BJ (cell line): ENCODE measurements around the gene SENP7. TPM values are rescaled to one million over a fixed set of nuclear protein-coding genes. Genes with fewer than 3 reads are reported as not detected.

ENCODE experiments used
- CTCF ChIA-PET: fragments of 350-600 bp; formaldehyde crosslinking; extraction: SDS; loops from one replicate; lab custom pipeline; 2021; ENCODE audit warnings: antibody characterized with exemption, inconsistent platforms; lab: Yijun Ruan, JAX
- POLR2A ChIA-PET: fragments of 300-600 bp; sonication (Branson Sonifier 250); formaldehyde crosslinking; extraction: SDS; loops from one replicate; lab custom pipeline; 2021; ENCODE audit warnings: antibody characterized with exemption; lab: Charles Lee
- DNase-seq: peaks from one replicate; pipeline ENCODE4 v3.0.0-alpha.2; 2011; ENCODE audit warnings: low read depth
- H3K27me3 ChIP-seq: 2 replicates; pipeline ENCODE4 v1.6.0; 2011; ENCODE audit warnings: low read length; ENCODE audit not compliant: control insufficient read depth, insufficient read depth
- H3K36me3 ChIP-seq: 2 replicates; pipeline ENCODE4 v1.5.1; 2011; ENCODE audit warnings: low read length; ENCODE audit not compliant: control insufficient read depth, insufficient read depth
- H3K4me3 ChIP-seq: 2 replicates; pipeline ENCODE4 v1.5.1; 2011; ENCODE audit warnings: low read depth, mild to moderate bottlenecking, control low read depth, low read length
- CTCF ChIP-seq: IDR thresholded peaks from 2 replicates; pipeline ENCODE4 v1.5.1; 2011; ENCODE audit warnings: low read depth, mild to moderate bottlenecking, control low read depth, inconsistent platforms, low read length, moderate library complexity; ENCODE audit not compliant: insufficient read depth
- polyA plus RNA-seq: library from polyadenylated mRNA; depleted of rRNA; stranded (reverse); fragments of >200 nt; gene quantifications from 2 replicates; pipeline ENCODE4 v1.2.3, GENCODE V29; 2011

The SENP7 gene
- polyA plus RNA-seq, 1 experiment = 4.2 TPM

GRCh38 chr3:101362406-101362805, 150.6 kb downstream of the SENP7 start:
- Histone ChIP-seq H3K36me3 (no peaks in the 10 kb centered on the region), H3K27me3 (no peaks in the 10 kb centered on the region), H3K4me3 (no peak overlapping the region)
- DNase-seq = no peak
- TF ChIP-seq CTCF = no peak
- POLR2A ChIA-PET = no interaction called here
- CTCF ChIA-PET = no interaction called here

DNA sequence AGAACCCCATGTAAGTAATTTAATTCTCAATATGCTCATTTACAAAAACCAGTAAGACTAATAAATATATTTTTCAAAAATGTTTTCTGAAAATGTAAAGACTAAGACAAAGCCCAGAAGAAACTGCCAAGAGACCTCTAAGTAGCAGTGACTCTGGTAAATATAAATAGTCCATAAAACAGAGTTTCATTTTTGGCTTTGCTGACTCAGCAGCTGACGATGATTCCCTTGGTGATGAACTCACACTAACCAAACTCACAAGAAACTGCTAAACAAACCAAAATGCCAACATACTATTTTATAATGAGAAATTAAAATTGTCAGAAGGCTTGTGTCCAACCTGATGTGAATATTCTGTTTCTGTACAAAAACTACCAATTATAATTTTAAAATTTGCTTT, 161.2 kb downstream of the SENP7 start:
- no peak for TF ChIP-seq CTCF
- no peaks in the 10 kb centered on the region; the same call in 1 of the 2 replicates for H3K36me3 ChIP-seq
- POLR2A ChIA-PET = no interaction called here
- CTCF ChIA-PET = no interaction called here
- H3K27me3 ChIP-seq = no peaks in the 10 kb centered on the region
- no peak for DNase-seq
- no peak overlapping the region for H3K4me3 ChIP-seq

DNA sequence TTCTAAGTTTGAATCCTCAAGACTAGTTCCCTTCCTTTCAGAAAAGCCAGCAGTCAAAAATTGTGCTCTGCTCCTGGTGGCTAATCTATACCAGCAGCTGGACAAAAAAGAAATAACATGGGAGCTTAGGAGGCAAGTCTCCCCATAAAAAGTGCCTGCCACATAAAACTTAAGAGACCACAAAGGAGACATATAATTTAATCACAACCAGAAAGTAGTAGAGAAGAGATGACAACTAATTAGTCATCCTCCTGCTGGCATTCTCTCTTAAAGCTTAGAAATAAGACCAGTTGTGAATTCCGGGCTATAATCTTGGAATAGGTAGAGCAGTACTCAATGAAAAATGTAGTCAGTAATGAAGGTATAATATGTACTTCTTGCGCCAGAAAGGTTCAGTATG, 172.4 kb downstream of the SENP7 start:
- TF ChIP-seq CTCF = no peak
- ChIA-PET CTCF (no interaction called here), POLR2A (no interaction called here)
- Histone ChIP-seq H3K4me3 (no peak overlapping the region), H3K27me3 (no peaks in the 10 kb centered on the region), H3K36me3 (no peaks in the 10 kb centered on the region)
- DNase-seq = peak; percentile 11

DNA sequence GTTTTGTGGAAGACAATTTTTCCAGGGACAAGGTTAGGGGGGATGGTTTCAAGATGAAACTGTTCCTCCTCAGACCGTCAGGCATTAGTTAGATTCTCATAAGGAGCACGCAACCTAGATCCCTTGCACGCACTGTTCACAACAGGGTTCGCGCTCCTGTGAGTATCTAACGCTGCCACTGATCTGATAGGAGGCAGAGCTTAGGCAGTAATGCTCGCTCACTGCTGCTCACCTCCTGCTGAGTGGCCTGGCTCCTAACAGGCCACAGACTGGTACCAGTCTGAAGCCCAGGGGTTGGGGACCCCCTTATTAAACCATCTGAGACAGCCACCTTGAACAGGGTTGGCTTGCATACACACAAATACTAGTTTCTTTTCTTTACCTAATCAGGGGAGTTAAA, 179.1 kb downstream of the SENP7 start:
- DNase-seq = no peak
- ChIA-PET POLR2A (no interaction called here), CTCF (interaction anchor here (0.6 kb wide), 1 partner anchor 1119 kb away, joined by 5 read pairs; no protein-coding TSS in a partner anchor)
- Histone ChIP-seq H3K36me3 (no peaks in the 10 kb centered on the region), H3K27me3 (no peaks in the 10 kb centered on the region), H3K4me3 (no peak overlapping the region)
- no peak for TF ChIP-seq CTCF

DNA sequence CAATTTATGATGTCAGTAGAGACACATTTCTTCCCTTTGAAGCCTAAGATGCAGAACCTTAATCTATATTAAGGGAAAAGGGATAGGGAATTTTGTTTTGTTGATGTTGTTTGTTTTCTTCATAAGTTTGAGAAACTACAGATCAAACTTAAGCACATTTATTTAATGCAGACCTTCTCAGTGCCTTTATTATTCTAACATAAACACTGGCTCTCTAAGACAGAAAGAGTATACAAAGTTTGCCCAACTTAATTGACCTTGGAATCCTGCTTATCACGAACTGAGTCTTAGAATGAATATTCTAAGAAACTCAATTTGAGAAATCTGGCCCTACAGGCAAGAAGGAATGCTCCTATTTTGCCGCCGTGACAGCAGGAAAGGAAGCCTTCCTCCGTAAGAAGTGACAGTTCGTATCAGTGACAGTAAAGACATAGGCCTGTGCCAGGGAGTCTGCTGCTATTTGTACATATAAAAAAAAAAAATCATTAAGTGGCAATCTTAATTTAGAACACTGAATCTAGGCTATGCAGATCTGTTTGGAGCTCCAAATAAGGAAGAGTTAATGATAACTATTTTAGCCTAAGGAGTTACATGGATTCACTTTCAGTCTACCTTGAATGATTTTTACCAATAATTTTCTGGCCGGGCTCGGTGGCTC, 183.9 kb downstream of the SENP7 start:
- no peaks in the 10 kb centered on the region for H3K36me3 ChIP-seq
- no peak for DNase-seq
- ChIA-PET CTCF (interaction anchor here (0.6 kb wide), 1 partner anchor 737 kb away, joined by 5 read pairs; no protein-coding TSS in a partner anchor), POLR2A (no interaction called here)
- no peaks in the 10 kb centered on the region for H3K27me3 ChIP-seq
- no peak overlapping the region for H3K4me3 ChIP-seq
- TF ChIP-seq CTCF = no peak
